Lower leg skin (tissue), 4 donors: ENCODE measurements around the gene KIAA0586. TPM values are rescaled to one million over a fixed set of nuclear protein-coding genes. Genes with fewer than 3 reads are reported as not detected.

ENCODE experiments used
- DNase-seq, 2 donors: peaks; one replicate each; pipeline ENCODE4 v3.0.0-alpha.2; 2019; ENCODE audit warnings: low spot score in 2 of 2
- H3K4me3 ChIP-seq: fragments of 200-600 bp; sonication (generic); 2 replicates; pipeline ENCODE4 v1.5.1; 2017; ENCODE audit warnings: mild to moderate bottlenecking, low read depth; ENCODE audit not compliant: poor library complexity, severe bottlenecking
- CTCF ChIP-seq, 3 donors: fragments of 450-650 bp; IDR thresholded peaks; one replicate each; pipeline ENCODE4 v1.5.1; 2016; ENCODE audit warnings: antibody characterized with exemption in 3 of 3, mild to moderate bottlenecking in 3 of 3, moderate library complexity in 2 of 3
- POLR2A ChIP-seq, 2 donors: fragments of 450-650 bp; IDR thresholded peaks; one replicate each; pipeline ENCODE4 v1.6.1; 2016 to 2017; ENCODE audit warnings: antibody characterized with exemption in 2 of 2, mild to moderate bottlenecking in 1 of 2, moderate library complexity in 1 of 2
- WGBS, 2 donors: methylation state at CpG; one replicate each; pipeline ENCODE4 v1.1.5; 2018; 5-methylcytosine and 5-hydroxymethylcytosine counted together
- intact Hi-C: fragments of 100-400 bp; cut with DNase I; formaldehyde crosslinking; loops from one replicate; pipeline ENCODE4 v1.15.0; 2023; ENCODE audit warnings: low total_unique reads
- total RNA-seq, 4 donors: library from RNA; depleted of rRNA; stranded (reverse); fragments of >200 nt; gene quantifications; one replicate each; pipeline ENCODE4 v1.1.0, GENCODE V29; 2016

Gene KIAA0586
- total RNA-seq, 4 donors from 2014 or later, result 7.1 to 15.5 (median 15.3) TPM

- intact Hi-C loops, result no loop called here
- TF ChIP-seq POLR2A (IDR thresholded peaks at IDR 0.05), result no peak
- no peak for TF ChIP-seq CTCF (IDR thresholded peaks at IDR 0.05)
- DNase-seq, result no peak
- no peak overlapping the region for H3K4me3 ChIP-seq
- WGBS, 2 donors, result 75 to 82% methylated on average over 2 of the region's 2 CpGs
These were observed 114.1 kb downstream of the KIAA0586 start for GRCh38 chr14:58541633-58542022.

GRCh38 chr14:58543253-58543652 lies 115.7 kb downstream of the KIAA0586 start:
- TF ChIP-seq POLR2A (IDR thresholded peaks at IDR 0.05), result no peak
- TF ChIP-seq CTCF (IDR thresholded peaks at IDR 0.05), result no peak
- 92 to 95% methylated on average over 1 of the region's 1 CpG for WGBS, 2 donors
- no peak overlapping the region for H3K4me3 ChIP-seq
- intact Hi-C loops, result no loop called here
- DNase-seq, result no peak

- intact Hi-C loops, result no loop called here
- no peak for DNase-seq
- 91 to 93% methylated on average over 10 of the region's 10 CpGs for whole genome bisulfite sequencing, 2 donors
- TF ChIP-seq POLR2A (IDR thresholded peaks at IDR 0.05) (no peak), CTCF (IDR thresholded peaks at IDR 0.05) (no peak)
- H3K4me3 ChIP-seq, result no peak overlapping the region
These were observed 120.1 kb downstream of the KIAA0586 start for GRCh38 chr14:58547649-58548048.

GRCh38 chr14:58549105-58549757 lies 121.7 kb downstream of the KIAA0586 start:
- 47 to 51% methylated on average over 1 of the region's 1 CpG for WGBS, 2 donors
- no peak for TF ChIP-seq CTCF (IDR thresholded peaks at IDR 0.05)
- no peak for TF ChIP-seq POLR2A (IDR thresholded peaks at IDR 0.05)
- intact Hi-C loops, result no loop called here
- no peak for DNase-seq
- H3K4me3 ChIP-seq, result no peak overlapping the region

GRCh38 chr14:58553959-58554358 lies 126.4 kb downstream of the KIAA0586 start:
- intact Hi-C loops, result no loop called here
- H3K4me3 ChIP-seq, result no peak overlapping the region
- no peak for DNase-seq
- 95 to 97% methylated on average over 3 of the region's 3 CpGs for WGBS, 2 donors
- TF ChIP-seq POLR2A (IDR thresholded peaks at IDR 0.05) (no peak), CTCF (IDR thresholded peaks at IDR 0.05) (no peak)

GRCh38 chr14:58555647-58556046 lies 128.1 kb downstream of the KIAA0586 start:
- no peak for TF ChIP-seq POLR2A (IDR thresholded peaks at IDR 0.05)
- TF ChIP-seq CTCF (IDR thresholded peaks at IDR 0.05), result no peak
- DNase-seq, result no peak
- H3K4me3 ChIP-seq, result no peak overlapping the region
- intact Hi-C loops, result no loop called here
